ENCODE results near the gene TWSG1.

DNA sequence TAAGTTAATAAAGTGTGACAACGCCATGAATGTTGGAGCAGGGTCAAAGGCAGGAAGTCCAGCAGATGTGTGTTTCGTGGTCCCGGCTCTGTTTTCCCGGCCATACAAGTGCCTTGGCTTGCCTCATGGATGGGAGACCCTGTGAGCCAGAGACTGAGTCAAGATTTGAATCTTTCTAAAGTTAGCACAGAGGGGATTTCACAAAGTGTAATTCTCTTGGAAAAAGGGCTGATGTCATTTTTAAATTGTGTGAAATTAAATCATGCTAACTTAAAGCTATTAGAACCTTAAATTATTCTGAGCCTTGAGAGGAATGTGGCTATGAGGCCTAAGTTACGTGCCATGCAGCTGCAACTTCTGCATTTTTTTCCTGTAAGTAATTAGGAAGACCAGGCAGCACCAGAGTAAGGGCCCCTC, 102.5 kb downstream of the TWSG1 start:
- TF ChIP-seq POLR2AphosphoS5 (IDR thresholded peaks at IDR 0.05) (no peak), POLR2A (IDR thresholded peaks at IDR 0.05) (no peak)
- TF ChIP-seq, protein P1, sequence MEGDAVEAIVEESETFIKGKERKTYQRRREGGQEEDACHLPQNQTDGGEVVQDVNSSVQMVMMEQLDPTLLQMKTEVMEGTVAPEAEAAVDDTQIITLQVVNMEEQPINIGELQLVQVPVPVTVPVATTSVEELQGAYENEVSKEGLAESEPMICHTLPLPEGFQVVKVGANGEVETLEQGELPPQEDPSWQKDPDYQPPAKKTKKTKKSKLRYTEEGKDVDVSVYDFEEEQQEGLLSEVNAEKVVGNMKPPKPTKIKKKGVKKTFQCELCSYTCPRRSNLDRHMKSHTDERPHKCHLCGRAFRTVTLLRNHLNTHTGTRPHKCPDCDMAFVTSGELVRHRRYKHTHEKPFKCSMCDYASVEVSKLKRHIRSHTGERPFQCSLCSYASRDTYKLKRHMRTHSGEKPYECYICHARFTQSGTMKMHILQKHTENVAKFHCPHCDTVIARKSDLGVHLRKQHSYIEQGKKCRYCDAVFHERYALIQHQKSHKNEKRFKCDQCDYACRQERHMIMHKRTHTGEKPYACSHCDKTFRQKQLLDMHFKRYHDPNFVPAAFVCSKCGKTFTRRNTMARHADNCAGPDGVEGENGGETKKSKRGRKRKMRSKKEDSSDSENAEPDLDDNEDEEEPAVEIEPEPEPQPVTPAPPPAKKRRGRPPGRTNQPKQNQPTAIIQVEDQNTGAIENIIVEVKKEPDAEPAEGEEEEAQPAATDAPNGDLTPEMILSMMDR (IDR thresholded peaks at IDR 0.05): no peak
